HG03196 (cell line): ENCODE data around the gene SPOP.
"Not testable (repeated sequence)": the region's sequence is repeated elsewhere in the genome, so short reads cannot be mapped to it uniquely, and the experiment has no call there.

ENCODE experiments used
- ATAC-seq: cut with Tn5 transposase; IDR thresholded peaks from one replicate; pipeline ENCODE4 v1.9.1; 2021; ENCODE audit not compliant: unreplicated experiment

Gene SPOP

GRCh38 chr17:49554694-49555494, 123.0 kb downstream of the SPOP start:
- no peak for ATAC-seq

DNA sequence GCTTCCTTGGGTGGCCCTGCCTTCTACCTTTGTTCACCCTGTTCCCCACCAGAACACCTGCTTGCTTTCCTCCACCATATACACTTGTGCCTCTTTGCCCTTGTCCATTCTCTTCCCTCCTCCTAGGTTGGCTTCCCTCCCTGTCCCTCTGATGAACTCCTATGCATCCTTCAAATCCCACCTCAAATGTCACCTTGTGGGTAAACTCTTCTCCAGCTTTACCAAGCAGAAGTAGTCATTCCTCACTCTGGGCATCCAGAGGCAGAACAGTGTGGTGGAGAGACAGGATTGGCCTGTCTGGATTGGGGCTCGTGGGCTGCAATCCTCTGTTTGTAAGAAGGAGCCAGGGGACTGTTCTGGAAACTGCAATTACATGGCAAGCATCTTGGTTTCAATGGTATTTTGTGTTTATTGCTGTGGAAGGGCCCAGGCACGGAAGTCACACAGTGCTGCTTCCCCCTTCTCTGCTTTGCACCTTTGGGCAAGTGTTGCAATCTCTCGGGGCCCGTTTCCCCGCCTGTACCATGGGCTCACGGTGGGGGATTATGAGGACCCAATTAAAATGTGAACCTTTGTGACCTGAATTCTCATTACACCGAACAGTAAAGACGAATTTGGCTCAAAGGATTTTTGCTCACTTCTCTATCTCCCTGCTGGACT, 124.1 kb downstream of the SPOP start:
- ATAC-seq = no peak

- no peak for ATAC-seq
Measured at GRCh38 chr17:49552070-49552751, 125.7 kb downstream of the SPOP start.

- no peak for ATAC-seq
Measured at GRCh38 chr17:49551221-49552069, 126.5 kb downstream of the SPOP start.

DNA sequence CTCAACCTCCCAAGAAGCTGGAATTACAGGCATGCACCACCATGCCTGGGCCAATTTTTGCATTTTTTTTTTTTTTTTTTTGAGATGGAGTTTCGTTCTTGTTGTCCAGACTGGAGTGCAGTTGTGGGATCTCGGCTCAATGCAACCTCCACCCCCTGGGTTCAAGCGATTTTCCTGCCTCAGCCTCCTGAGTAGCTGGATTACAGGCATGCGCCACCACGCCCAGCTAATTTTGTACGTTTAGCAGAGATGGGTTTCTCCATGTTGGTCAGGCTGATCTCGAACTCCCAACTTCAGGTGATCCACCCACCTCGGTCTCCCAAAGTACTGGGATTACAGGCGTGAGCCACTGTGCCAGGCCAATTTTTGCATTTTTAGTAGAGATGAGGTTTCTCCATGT, 127.1 kb downstream of the SPOP start:
- not testable (repeated sequence) for ATAC-seq

DNA sequence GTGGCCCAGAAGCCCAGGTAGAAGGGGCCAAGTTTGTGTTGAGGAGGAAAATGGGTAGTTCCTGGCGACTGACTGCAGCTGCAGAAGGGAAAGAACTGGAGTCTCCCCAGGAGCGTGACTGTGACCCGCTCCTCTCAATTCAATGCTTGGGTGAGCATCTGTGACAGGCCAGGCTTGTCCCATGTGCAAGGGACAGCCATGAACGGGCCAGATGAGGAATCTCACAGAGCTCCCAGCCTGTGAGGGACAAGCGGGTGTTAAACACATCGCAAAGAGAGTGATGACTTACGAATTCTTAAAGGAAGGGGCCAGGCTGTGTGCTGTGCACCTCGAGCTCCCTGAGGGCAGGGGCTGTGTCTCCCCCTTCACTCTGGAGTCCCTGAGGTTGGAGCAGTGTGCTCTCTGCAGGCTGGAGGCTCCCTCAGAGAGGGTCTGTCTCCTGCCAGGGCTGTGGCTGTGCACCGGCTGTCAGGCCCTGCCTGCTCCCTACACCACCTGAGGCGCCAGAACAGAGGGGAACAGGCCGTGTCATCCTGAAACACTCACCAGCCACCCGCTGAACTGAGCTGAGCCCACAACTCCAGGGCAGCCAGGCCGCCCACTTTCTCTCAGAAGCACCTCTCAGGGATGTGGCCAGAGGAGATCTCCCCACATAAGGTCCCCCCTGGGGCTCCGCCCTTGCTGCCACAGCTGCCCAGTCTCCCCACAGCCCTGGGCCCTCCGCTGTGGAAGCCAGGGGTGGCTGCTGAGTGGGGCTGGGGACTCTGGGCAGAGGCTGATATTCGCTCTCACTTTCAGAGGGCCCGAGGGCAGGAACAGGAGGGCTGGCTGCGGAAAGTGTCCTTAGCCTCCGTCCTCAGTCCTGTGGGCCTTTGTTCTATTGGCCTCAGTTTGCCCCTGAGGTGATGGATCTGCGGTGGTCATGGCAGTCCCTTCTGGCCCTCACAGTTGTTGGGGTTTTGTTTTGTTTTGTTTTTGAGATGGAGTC, 127.9 kb downstream of the SPOP start:
- ATAC-seq = no peak

DNA sequence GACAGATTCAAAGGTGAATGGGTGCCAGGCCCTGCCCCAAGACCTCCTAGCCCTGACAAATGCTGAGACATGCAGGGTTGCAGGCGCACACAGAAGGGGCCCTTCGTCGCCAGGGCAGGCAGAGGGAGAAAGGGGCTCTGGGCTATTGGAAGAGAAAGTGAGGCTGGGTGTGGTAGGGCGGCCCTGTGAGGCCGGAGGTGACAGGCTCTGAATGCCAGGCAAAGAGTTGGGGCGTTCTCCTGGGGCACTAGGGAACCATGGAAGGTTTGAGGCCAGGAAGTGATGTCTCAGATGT, 128.6 kb downstream of the SPOP start:
- no peak for ATAC-seq
